ENCODE data around the gene RAB3GAP2. TPM values are rescaled to one million over a fixed set of nuclear protein-coding genes. Genes with fewer than 3 reads are reported as not detected.
"Not testable (repeated sequence)": the region's sequence is repeated elsewhere in the genome, so short reads cannot be mapped to it uniquely, and the experiment has no call there.

The RAB3GAP2 gene
- total RNA-seq, 4 donors from 2014 or later = 19.9 to 35.3 (median 27.3) TPM

GRCh38 chr1:220267630-220268029 is 4.6 kb downstream of the RAB3GAP2 start:
- WGBS, 2 donors (ENCODE audit: low coverage in 1 of 2) = 93 to 100% methylated on average over 1 to 3 of the region's 4 CpGs
- no peaks in the 10 kb centered on the region for H3K9me3 ChIP-seq
- no peak overlapping the region for H3K27ac ChIP-seq
- no peak for ATAC-seq
- H3K27me3 ChIP-seq = no peaks in the 10 kb centered on the region
- peaks cover 0 to 24% of the 10 kb centered on the region in 2 donors for H3K36me3 ChIP-seq
- peaks cover 0 to 30% (median 9%) of the 10 kb centered on the region in 3 donors for H3K4me1 ChIP-seq
- TF ChIP-seq POLR2AphosphoS5 (IDR thresholded peaks at IDR 0.05) = no peak
- H3K4me3 ChIP-seq = no peak overlapping the region

GRCh38 chr1:220260228-220260627 is 12.0 kb downstream of the RAB3GAP2 start:
- 93 to 100% methylated on average over 1 to 3 of the region's 3 CpGs for WGBS, 2 donors (ENCODE audit: low coverage in 1 of 2)
- H3K9me3 ChIP-seq, H3K4me3 ChIP-seq, H3K27me3 ChIP-seq, H3K27ac ChIP-seq, H3K4me1 ChIP-seq, H3K36me3 ChIP-seq, ATAC-seq: not testable (repeated sequence)

- ATAC-seq, H3K4me1 ChIP-seq, H3K27ac ChIP-seq, H3K27me3 ChIP-seq, H3K4me3 ChIP-seq, H3K9me3 ChIP-seq, H3K36me3 ChIP-seq: not testable (repeated sequence)
These were observed 12.5 kb downstream of the RAB3GAP2 start for GRCh38 chr1:220259756-220260155.

GRCh38 chr1:220256194-220256593 is 16.1 kb downstream of the RAB3GAP2 start:
- H3K9me3 ChIP-seq, H3K27me3 ChIP-seq, ATAC-seq, H3K4me3 ChIP-seq, H3K4me1 ChIP-seq, H3K27ac ChIP-seq: not testable (repeated sequence)
- 94 to 98% methylated on average over 3 of the region's 3 CpGs for WGBS, 2 donors (ENCODE audit: low coverage in 1 of 2)
- peaks cover 0 to 22% of the 10 kb centered on the region in 2 donors for H3K36me3 ChIP-seq

- TF ChIP-seq EP300 (IDR thresholded peaks at IDR 0.05) (no peak), POLR2A (IDR thresholded peaks at IDR 0.05) (no peak), CTCF (IDR thresholded peaks at IDR 0.05) (no peak), POLR2AphosphoS5 (IDR thresholded peaks at IDR 0.05) (no peak)
- H3K27me3 ChIP-seq = no peaks in the 10 kb centered on the region
- H3K4me3 ChIP-seq = no peak overlapping the region
- ATAC-seq = no peak
- H3K27ac ChIP-seq = no peak overlapping the region
- 89 to 100% methylated on average over 1 of the region's 1 CpG for WGBS, 2 donors (ENCODE audit: low coverage in 1 of 2)
- no peaks in the 10 kb centered on the region for H3K4me1 ChIP-seq
- H3K36me3 ChIP-seq = peaks cover 0 to 31% of the 10 kb centered on the region in 2 donors
- H3K9me3 ChIP-seq = no peaks in the 10 kb centered on the region
These were observed 17.0 kb downstream of the RAB3GAP2 start for GRCh38 chr1:220255204-220255603.

GRCh38 chr1:220253290-220253689 is 19.0 kb downstream of the RAB3GAP2 start:
- ATAC-seq = peak; percentile 62
- 95% methylated on average over 4 of the region's 12 CpGs; no CpG with 5 or more reads in 1 of the 2 donors for WGBS, 2 donors (ENCODE audit: low coverage in 1 of 2)
- H3K4me3 ChIP-seq, H3K27me3 ChIP-seq, H3K4me1 ChIP-seq, H3K27ac ChIP-seq: not testable (repeated sequence)
- Histone ChIP-seq H3K9me3 (peaks cover 0 to 16% (median 0%) of the 10 kb centered on the region in 3 donors), H3K36me3 (peaks cover 0 to 46% of the 10 kb centered on the region in 2 donors)

- no peak overlapping the region for H3K27ac ChIP-seq
- peaks cover 0 to 46% of the 10 kb centered on the region in 2 donors for H3K36me3 ChIP-seq
- H3K9me3 ChIP-seq = peaks cover 0 to 16% (median 0%) of the 10 kb centered on the region in 3 donors
- no peak for ATAC-seq
- TF ChIP-seq EP300 (IDR thresholded peaks at IDR 0.05) (no peak), POLR2AphosphoS5 (IDR thresholded peaks at IDR 0.05) (no peak), CTCF (IDR thresholded peaks at IDR 0.05) (no peak)
- H3K4me3 ChIP-seq = no peak overlapping the region
- no peaks in the 10 kb centered on the region for H3K4me1 ChIP-seq
- H3K27me3 ChIP-seq = no peaks in the 10 kb centered on the region
These were observed 21.0 kb downstream of the RAB3GAP2 start for GRCh38 chr1:220251272-220251671.

- Histone ChIP-seq H3K4me1 (no peaks in the 10 kb centered on the region), H3K27ac (no peak overlapping the region), H3K9me3 (peaks cover 0 to 16% (median 0%) of the 10 kb centered on the region in 3 donors), H3K4me3 (no peak overlapping the region), H3K27me3 (no peaks in the 10 kb centered on the region), H3K36me3 (peaks cover 0 to 46% of the 10 kb centered on the region in 2 donors)
- no peak for ATAC-seq
- TF ChIP-seq POLR2A (IDR thresholded peaks at IDR 0.05) (no peak), POLR2AphosphoS5 (IDR thresholded peaks at IDR 0.05) (no peak), CTCF (IDR thresholded peaks at IDR 0.05) (no peak), EP300 (IDR thresholded peaks at IDR 0.05) (no peak)
These were observed 21.6 kb downstream of the RAB3GAP2 start for GRCh38 chr1:220250681-220251080.

Measured in gastroesophageal sphincter (tissue), 4 donors.